Inflammatory macrophage treated with lipopolysaccharide for 1 hour (primary cell): ENCODE results near the gene DMTF1.
"Not testable (repeated sequence)": the region's sequence is repeated elsewhere in the genome, so short reads cannot be mapped to it uniquely, and the experiment has no call there.

ENCODE experiments used
- DNase-seq, 2 donors: peaks; one replicate each; pipeline ENCODE4 v3.0.0-alpha.2; 2020 to 2022

The DMTF1 gene

GRCh38 chr7:87202208-87202607 is 50.0 kb downstream of the DMTF1 start:
- DNase-seq, result no peak

DNA sequence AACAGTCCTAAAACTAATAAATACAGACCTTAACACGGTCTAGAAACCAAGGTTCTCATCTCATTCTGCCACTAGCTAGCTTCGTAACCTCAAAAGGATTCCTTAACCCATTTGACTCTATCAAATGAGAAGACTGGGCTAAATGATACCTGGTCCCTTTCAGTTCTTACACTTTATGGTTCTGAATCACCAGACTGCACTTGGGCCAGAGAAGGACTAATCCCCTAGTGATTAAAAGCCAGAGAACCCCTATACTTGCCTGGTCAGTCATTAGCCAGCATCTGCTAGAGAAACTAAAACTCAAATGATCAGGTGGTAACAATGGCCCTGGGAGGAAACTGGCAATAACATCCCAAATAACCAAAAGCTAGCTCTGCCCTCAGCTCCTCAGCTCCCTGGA is 50.5 kb downstream of the DMTF1 start:
- no peak for DNase-seq

DNA sequence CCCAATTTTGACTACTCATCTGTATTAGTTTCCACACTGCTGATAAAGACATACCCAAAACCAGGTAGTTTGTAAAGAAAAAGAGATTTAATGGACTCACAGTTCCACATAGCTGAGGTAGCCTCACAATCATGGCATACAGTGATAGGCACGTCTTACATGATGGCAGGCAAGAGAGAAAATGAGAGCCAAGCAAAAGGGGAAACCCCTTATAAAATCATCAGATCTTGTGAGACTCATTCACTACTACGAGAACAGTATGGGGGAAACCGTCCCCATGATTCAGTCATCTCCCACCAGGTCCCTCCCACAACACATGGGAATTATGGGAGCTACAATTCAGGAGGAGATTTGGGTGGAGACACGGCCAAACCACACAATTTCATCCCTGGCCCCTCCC is 51.7 kb downstream of the DMTF1 start:
- DNase-seq, result peak; percentile 8 to 50

DNA sequence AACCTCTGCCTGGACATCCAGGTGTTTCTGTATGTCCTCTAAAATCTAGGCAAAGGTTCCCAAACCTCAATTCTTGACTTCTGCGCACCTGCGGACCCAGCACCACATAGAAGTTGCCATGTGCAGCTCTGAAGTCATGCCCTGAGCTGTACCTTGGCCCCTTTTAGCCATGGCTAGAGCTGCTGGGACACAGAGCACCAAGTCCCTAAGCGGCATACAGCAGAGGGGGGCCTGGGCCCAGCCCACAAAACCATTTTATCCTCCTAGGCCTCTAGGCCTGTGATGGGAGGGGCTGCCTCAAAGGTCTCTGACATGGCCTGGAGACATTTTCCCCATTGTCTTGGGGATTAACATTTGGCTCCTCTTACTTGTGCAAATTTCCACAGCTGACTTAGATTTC is 52.7 kb downstream of the DMTF1 start:
- DNase-seq, result no peak

- DNase-seq, result not testable (repeated sequence)
Measured at GRCh38 chr7:87205701-87206100, 53.4 kb downstream of the DMTF1 start.

DNA sequence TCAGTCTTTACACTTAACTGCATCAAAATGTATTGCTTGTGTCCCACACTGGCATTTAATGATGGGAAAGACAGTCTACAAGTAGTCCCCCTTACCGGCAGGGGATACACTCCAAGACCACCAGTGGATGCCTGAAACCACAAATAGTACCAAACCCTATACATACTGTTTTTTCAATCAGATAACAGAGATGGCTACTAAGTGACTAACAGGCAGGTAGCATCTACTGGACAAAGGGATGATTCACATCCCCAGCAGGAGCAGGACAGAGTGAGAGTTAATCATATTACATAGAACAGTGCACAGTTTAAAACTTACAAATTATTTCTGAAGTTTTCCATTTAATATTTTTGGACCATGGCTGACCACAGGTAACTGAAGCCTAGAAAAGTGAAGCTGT is 54.1 kb downstream of the DMTF1 start:
- DNase-seq, result no peak

GRCh38 chr7:87209295-87209924 is 57.2 kb downstream of the DMTF1 start:
- no peak for DNase-seq

DNA sequence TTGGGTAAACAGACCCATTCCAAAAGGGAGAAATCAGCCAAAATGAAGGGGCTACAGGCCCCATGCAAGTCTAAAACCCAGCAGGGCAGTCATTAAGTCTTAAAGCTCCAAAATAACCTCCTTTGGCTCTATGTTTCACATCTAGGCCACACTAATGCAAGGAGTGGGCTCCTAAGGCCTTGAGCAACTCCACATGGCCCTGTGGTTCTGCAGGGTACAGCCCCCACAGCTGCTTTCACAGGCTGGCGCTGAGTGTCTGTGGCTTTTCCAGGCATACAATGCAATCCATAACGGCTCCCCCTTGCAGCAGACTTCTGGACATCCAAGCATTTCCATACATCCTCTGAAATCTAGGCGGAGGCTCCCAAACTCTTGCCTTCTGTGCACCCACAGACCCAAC is 58.3 kb downstream of the DMTF1 start:
- DNase-seq, result no peak

GRCh38 chr7:87212498-87212897 is 60.2 kb downstream of the DMTF1 start:
- peak; percentile 12 to 21 for DNase-seq

GRCh38 chr7:87213252-87213651 is 61.0 kb downstream of the DMTF1 start:
- DNase-seq, result no peak

DNA sequence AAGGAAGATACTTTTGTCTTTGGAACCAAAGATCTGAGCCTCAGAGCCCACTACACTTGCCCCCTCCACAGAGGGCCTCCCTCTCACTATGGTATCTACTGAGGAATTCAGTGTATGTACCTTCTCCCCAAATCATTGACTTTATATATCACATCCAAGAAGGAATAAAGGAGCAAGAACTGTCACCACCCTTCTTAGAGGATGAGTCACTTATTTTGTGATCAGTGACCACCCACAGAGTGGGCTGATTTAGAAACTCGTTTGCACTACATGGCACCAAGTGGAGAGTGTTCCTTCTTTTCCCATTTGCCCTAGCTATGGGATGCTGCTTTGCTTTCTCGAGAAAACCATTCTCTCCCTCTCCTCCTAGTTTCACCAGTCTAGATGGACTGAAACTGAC is 61.6 kb downstream of the DMTF1 start:
- peak; percentile 40 to 72 for DNase-seq

DNA sequence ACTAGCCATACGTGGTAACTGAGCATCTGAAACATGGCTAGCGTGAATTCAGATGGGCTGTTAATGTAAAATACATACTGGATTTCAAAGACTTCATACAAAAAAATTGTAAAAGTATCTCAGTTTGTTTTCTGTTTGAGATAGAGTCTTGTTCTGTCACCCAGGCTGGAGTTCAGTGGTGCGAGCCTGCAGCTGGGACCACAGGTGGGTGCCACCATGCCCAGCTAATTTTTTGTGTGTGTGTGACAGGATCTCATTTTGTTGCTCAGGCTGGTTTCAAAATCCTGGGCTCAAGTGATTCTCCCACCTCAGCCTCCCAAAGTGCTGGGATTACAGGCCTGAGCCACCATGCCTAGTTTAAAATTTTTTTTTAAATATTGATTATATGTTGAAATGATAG is 62.8 kb downstream of the DMTF1 start:
- DNase-seq, result no peak

- DNase-seq, result peak; percentile 26 to 49
Measured at GRCh38 chr7:87216701-87217508, 64.7 kb downstream of the DMTF1 start.

DNA sequence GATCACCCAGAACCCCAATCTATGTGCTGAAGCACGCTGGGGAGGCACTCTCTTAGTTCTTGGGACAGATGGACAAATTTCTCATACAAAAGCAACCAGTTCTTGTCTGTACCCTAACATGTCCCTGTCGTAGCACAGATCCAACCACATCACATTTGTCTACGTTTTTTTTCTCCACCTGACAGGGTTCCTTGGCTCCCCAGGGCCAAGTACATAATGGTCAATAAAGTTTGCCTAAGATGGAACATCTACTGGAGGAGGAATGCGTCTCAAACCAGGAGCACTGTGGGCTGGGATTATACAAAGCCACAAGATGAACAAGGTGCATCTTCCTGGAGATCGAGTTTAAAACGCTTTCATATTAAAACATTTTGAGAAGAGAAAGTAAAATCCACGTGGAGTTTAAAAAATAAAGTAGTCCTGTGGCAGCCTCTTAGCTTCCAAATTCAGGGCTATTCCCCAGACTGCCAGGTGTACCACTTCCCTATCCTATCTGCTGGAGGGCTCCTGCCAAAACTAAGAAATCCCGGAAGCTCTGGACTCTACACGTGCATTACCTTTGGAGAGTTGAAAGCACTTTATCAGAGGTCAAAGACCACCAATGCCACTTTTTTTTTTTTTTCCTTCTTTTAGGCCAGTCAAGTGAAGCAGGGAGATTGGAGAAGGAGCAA is 65.9 kb downstream of the DMTF1 start:
- no peak for DNase-seq

DNA sequence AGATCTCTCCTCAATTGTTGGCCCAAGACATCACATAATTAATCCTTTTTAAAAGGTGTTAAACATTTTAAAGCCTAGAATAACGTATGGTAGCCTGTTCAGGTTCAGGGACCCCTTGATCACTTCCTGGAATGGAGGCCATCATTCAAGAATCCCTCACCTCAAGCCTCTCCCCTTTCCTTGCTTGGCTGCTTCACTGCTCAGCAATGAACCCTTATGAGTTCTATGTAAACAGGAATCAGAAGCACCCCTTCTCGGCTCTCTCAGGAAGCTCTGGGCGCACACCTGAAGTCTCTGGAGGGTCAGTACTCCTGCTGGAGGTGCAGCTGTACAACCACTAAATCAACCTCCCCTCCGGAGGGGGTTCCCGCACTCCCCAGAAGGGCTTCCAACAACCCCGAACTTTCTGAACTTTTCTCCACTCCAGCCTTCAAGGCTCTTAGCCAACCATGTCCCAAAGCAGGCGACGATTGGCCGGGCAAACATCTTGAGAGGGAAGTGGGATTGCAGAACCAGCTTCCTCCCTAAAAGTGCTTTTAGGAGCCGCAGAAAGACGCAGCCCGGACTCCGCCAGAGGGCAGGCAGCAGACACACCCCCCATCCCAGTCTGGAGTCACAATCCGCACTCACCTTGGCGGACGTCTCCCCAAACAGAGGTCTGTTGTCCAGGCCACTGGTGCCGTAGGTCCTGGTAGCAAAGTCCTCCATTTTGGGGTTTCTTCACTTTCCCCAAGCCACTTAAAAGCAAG is 66.7 kb downstream of the DMTF1 start:
- peak; percentile 86 for DNase-seq

- DNase-seq, result peak; percentile 89 to 91
Measured at GRCh38 chr7:87219545-87220025, 67.3 kb downstream of the DMTF1 start, which contains the start of gene TMEM243. TMEM243 (minus strand) TSS chr7:87219732; CDS start chr7:87219503, 229 bp downstream.

- peak; percentile 76 to 77 for DNase-seq
Measured at GRCh38 chr7:87220026-87220733, 67.9 kb downstream of the DMTF1 start.

DNA sequence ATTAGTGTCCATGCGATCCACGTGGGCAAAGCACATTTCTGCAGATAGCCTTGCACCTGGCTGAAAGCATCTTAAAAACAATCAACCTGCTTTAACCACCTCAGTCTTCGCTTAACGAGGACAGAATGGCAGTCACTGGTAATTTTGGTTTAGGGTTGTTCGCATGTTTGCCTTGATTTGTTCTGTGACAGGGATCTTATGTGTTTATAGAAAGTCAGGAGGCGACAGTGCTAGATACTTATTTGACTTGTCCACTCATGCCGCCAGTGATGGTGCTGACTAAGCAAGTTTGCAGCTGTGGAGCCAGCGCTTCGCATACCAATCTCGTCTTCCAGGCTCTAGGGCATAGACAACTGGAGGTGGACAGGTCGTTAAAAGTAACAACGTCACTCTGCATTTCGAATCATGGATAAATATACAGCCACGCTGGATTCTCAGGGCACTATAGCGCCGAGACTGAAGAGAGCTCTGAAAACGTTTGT is 68.5 kb downstream of the DMTF1 start:
- DNase-seq, result no peak

DNA sequence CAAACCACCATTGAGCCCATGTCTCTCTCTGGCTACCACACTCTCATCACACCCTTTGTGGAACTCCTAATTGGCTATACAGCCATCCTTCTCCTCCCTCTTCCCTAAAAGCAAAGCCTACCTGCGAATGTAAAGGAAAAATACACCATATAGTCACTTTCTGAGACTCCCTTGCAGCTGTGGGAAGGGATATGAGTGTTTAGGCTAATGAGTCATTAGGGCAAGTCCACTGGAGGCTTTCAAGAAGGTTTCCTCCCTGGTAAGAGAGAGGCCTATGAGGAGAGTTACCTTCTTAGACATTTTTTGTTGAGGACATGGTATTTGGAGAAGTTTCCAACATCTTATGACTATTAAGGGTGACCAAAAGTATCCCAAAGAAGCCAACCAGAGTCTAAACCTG is 71.4 kb downstream of the DMTF1 start:
- DNase-seq, result no peak

GRCh38 chr7:87225696-87226095 is 73.4 kb downstream of the DMTF1 start:
- DNase-seq, result no peak

- DNase-seq, result no peak
Measured at GRCh38 chr7:87226495-87226894, 74.2 kb downstream of the DMTF1 start.

GRCh38 chr7:87231258-87231657 is 79.0 kb downstream of the DMTF1 start:
- no peak for DNase-seq
